Vagina (tissue), 2 donors: ENCODE results near the gene ARSJ.

Source experiments
- POLR2AphosphoS5 ChIP-seq, 2 donors: sonication (generic); formaldehyde crosslinking; IDR thresholded peaks; one replicate each; pipeline ENCODE4 v1.9.0; 2017; ENCODE audit warnings: antibody characterized with exemption in 2 of 2, mild to moderate bottlenecking in 2 of 2, low read depth in 1 of 2; ENCODE audit not compliant: insufficient read depth in 1 of 2
- TF ChIP-seq, protein P1 (sequence below), 3 experiments: fragments of 450-650 bp in 2 of 3; fragments of 200-600 bp in 1 of 3; sonication (generic) in 1 of 3; IDR thresholded peaks; one replicate each; pipeline ENCODE4 v1.5.1; 2017 to 2019; ENCODE audit warnings: antibody characterized with exemption in 3 of 3, mild to moderate bottlenecking in 2 of 3, moderate library complexity in 2 of 3

GRCh38 chr4:113919145-113919544, 60.3 kb downstream of the ARSJ start:
- TF ChIP-seq, protein P1, sequence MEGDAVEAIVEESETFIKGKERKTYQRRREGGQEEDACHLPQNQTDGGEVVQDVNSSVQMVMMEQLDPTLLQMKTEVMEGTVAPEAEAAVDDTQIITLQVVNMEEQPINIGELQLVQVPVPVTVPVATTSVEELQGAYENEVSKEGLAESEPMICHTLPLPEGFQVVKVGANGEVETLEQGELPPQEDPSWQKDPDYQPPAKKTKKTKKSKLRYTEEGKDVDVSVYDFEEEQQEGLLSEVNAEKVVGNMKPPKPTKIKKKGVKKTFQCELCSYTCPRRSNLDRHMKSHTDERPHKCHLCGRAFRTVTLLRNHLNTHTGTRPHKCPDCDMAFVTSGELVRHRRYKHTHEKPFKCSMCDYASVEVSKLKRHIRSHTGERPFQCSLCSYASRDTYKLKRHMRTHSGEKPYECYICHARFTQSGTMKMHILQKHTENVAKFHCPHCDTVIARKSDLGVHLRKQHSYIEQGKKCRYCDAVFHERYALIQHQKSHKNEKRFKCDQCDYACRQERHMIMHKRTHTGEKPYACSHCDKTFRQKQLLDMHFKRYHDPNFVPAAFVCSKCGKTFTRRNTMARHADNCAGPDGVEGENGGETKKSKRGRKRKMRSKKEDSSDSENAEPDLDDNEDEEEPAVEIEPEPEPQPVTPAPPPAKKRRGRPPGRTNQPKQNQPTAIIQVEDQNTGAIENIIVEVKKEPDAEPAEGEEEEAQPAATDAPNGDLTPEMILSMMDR (IDR thresholded peaks at IDR 0.05) = no peak
- TF ChIP-seq POLR2AphosphoS5 (IDR thresholded peaks at IDR 0.05; ENCODE audit: insufficient read depth in 1 of 2, low read depth in 1 of 2) = no peak
